OCI-LY3 (cell line): ENCODE data around the gene APOL3.

Experiments used
- CTCF ChIP-seq: fragments of 200-600, 300-600 bp; sonication (generic); IDR thresholded peaks from 2 replicates; pipeline ENCODE4 v1.5.1; 2014; ENCODE audit warnings: antibody characterized with exemption, low read length, low read depth
- EZH2phosphoT487 ChIP-seq: fragments of 200-600 bp; shearing (Covaris generic); IDR thresholded peaks from 2 replicates; pipeline ENCODE4 v1.6.1; 2018; ENCODE audit warnings: antibody characterized with exemption, mixed run types, low read depth

- TF ChIP-seq EZH2phosphoT487 (no peak), CTCF (no peak)
Measured at GRCh38 chr22:36106910-36107309, 53.6 kb downstream of the APOL3 start.
